ENCODE data around the gene SNRNP35. TPM values are rescaled to one million over a fixed set of nuclear protein-coding genes. Genes with fewer than 3 reads are reported as not detected.
A peak's percentile ranks its signal among the peaks of the same experiment; 100 is the strongest.
"Not testable (repeated sequence)": the region's sequence is repeated elsewhere in the genome, so short reads cannot be mapped to it uniquely, and the experiment has no call there.

SNRNP35 gene
- polyA plus RNA-seq, 3 donors, result 39.1 to 42.7 (median 40.4) TPM

- no peak for DNase-seq (ENCODE audit: low read depth in 3 of 3, low spot score in 2 of 3)
Observed at GRCh38 chr12:123446333-123446713, 11.6 kb upstream of the SNRNP35 start.

GRCh38 chr12:123449249-123449733 lies 8.6 kb upstream of the SNRNP35 start:
- DNase-seq (ENCODE audit: low read depth in 3 of 3, low spot score in 2 of 3), result no peak

DNA sequence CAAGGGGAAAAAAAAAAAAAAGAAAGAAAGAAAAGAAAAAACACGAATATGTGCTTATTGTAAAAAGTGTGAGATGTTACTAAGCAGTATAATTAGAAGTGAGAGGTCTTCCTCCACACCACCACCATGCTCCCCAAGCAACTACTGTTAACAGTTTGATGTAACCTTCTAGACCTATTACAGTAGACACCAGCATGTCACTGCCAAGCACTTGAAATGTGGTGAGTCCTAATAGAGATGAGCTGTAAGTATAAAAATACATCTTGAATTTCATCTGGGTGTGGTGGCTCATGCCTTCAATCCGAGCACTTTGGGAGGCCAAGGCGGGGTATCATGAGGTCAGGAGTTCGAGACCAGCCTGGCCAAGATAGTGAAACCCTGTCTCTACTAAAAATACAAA lies 8.1 kb upstream of the SNRNP35 start:
- DNase-seq (ENCODE audit: low read depth in 3 of 3, low spot score in 2 of 3), result no peak

DNA sequence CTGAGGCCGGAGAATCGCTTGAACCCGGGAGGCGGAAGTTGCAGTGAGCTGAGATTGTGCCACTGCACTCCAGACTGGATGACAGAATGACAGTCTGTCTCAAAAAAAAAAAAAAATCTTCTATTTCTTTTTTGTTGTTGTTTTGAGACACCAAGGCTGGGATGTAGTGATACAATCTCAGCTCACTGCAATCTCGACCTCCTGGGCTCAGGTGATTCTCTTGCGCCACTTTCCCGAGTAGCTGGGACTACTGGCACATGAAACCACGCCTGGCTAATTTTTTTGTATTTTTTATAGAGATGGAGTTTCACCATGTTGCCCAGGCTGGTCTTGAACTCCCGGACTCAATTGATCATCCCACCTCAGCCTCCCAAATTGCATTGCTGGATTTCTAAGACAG lies 7.3 kb upstream of the SNRNP35 start:
- no peak for DNase-seq (ENCODE audit: low read depth in 3 of 3, low spot score in 2 of 3)

DNA sequence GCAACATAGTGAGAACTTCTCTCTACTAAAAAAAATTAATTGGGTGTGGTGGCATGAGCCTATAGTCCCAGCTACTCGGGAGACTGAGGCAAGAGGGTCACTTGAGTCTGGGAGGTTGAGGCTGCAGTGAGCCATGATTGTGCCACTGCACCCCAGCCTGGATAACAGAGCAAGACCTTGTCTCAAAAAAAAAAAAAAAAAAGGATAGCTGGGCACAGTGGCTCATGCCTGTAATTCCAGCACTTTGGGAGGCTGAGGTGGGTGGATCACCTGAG lies 5.7 kb upstream of the SNRNP35 start:
- DNase-seq (ENCODE audit: low read depth in 3 of 3, low spot score in 2 of 3), result not testable (repeated sequence)

DNA sequence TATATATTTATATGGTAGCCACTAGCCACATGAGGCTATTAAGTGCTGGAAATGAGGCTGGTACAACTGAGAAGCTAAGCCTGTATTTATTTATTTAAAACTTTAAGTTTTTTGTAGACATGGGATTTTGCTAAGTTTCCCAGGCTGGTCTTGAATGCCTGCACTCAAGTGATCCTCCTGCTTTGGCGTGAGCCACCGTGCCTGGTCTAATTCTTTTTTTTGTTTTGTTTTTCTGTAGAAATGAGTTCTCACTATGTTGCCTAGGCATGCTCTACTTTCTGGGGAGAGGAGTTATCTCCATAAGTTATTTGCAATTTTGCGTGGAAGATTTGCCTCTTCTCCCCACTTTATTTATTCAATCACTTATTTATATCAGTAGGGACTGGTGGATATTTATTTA lies 4.8 kb upstream of the SNRNP35 start:
- DNase-seq (ENCODE audit: low read depth in 3 of 3, low spot score in 2 of 3), result no peak

DNA sequence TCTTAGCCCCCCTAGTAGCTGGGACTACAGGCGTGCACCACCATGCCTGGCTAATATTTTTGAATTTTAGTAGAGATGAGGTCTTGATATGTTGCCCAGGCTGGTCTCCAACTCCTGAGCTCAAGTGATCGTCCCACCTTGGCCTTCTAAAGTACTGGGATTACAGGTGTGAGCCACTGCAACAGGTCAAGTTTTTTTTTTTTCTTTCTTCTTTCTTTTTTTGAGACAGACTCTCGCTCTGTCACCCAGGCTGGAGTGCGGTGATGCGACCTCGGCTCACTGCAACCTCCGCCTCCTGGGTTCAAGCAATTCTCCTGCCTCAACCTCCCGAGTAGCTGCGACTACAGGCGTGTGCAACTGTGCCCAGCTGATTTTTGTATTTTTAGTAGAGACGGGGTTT lies 5.2 kb downstream of the SNRNP35 start:
- DNase-seq (ENCODE audit: low read depth in 3 of 3, low spot score in 2 of 3), result not testable (repeated sequence)

GRCh38 chr12:123465084-123465483 lies 7.1 kb downstream of the SNRNP35 start:
- DNase-seq (ENCODE audit: low read depth in 3 of 3, low spot score in 2 of 3), result no peak

DNA sequence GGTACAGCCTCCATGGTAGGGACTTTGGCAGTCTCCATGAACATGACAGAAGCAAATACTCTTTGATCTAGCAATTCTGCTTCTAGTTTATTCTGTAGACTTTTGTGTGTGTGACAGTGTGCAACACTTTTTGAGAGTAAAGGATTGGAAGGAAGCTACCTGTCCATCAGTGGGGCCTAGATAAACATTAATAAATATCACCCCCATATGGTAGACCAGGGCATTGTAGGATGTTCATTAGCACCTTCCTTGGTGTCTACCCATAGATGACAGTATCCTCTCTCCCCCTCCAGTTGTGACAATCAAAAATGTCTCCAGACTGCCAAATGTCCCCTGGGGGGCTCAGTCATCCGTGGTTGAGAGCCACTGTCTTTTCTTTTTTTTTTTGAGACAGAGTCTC lies 10.8 kb downstream of the SNRNP35 start:
- DNase-seq (ENCODE audit: low read depth in 3 of 3, low spot score in 2 of 3), result no peak

- no peak for DNase-seq (ENCODE audit: low read depth in 3 of 3, low spot score in 2 of 3)
Observed at GRCh38 chr12:123469978-123470377, 12.0 kb downstream of the SNRNP35 start.

GRCh38 chr12:123471374-123472068 lies 13.6 kb downstream of the SNRNP35 start:
- DNase-seq (ENCODE audit: low read depth in 3 of 3, low spot score in 2 of 3), result no peak

GRCh38 chr12:123472438-123472849 lies 14.5 kb downstream of the SNRNP35 start:
- no peak for DNase-seq (ENCODE audit: low read depth in 3 of 3, low spot score in 2 of 3)

GRCh38 chr12:123474485-123475245 lies 16.7 kb downstream of the SNRNP35 start:
- DNase-seq (ENCODE audit: low read depth in 3 of 3, low spot score in 2 of 3), result no peak

GRCh38 chr12:123475246-123475703 lies 17.3 kb downstream of the SNRNP35 start:
- DNase-seq (ENCODE audit: low read depth in 3 of 3, low spot score in 2 of 3), result peak in 1 of 3 donors; percentile 56

DNA sequence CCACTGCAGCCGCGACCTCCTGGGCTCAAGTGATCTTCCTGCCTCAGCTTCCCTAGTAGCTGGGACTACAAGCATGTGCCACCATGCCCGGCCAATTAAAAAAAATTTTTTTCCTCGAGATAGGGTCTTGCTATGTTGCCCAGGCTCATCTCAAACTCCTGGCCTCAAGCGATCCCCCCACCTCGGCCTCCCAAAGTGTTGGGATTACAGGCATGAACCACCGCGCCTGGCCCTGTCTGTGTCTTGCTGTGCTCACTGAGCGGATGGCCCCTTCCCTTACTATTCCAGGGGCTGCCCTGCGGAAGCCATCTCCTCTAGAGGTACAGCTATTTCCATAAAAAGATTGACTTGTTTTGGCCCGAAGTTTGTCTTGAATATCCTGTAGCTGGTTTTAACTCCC lies 20.1 kb downstream of the SNRNP35 start:
- DNase-seq (ENCODE audit: low read depth in 3 of 3, low spot score in 2 of 3), result no peak

- DNase-seq (ENCODE audit: low read depth in 3 of 3, low spot score in 2 of 3), result no peak
Observed at GRCh38 chr12:123478762-123479161, 20.8 kb downstream of the SNRNP35 start.

DNA sequence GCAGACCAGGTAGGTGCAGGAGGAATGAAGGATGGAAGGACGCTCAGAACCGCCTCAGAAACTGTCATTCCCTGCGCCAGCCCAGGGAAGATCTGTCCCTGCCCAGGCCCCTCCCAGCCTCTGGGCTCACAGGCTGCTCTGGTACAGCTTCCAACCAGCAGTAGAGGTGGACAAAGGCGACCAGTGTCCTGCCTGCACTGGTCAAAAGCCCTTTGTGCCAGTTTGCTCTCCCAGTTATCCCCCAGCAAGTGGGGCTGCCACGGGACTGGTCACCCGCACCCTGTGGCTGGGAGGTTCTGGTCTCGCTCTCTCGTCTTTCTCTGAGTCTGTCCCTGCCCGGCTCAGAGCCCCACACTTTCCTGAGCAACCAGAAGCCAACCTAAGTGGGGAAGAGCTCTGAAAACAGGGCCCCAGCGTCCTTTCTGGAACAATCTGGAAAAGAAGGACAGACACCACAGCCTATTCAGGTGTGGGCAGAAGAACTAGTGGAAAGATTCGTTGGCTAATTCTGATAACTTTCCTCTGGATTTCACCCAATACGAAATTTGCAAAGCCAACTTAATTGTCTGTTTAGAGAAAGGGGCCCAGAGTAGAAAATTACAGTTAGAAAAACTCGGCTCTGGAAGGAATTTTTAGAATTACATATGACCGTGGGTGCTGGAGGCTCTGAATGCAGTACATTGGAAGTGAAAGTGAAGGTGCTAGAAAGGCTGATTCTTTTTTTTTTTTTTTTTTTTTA lies 21.7 kb downstream of the SNRNP35 start:
- DNase-seq (ENCODE audit: low read depth in 3 of 3, low spot score in 2 of 3), result no peak

DNA sequence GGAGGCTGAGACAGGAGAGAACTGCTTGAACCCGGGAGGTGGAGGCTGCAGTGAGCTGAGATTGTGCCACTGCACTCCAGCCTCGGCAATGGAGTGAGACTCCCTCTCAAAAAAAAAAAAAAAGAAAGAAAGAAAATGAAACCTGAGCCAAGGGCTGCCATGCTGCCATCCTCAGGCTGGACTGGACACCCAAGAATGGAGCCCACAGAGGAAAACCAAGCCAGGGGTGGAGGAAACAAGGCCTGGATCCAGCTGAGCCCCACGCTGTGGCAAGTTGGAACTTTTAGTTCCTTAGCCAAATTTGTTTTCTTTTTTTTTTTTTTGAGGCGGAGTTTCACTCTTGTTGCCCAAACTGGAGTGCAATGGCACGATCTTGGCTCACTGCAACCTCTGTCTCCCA lies 23.3 kb downstream of the SNRNP35 start:
- DNase-seq (ENCODE audit: low read depth in 3 of 3, low spot score in 2 of 3), result not testable (repeated sequence)

DNA sequence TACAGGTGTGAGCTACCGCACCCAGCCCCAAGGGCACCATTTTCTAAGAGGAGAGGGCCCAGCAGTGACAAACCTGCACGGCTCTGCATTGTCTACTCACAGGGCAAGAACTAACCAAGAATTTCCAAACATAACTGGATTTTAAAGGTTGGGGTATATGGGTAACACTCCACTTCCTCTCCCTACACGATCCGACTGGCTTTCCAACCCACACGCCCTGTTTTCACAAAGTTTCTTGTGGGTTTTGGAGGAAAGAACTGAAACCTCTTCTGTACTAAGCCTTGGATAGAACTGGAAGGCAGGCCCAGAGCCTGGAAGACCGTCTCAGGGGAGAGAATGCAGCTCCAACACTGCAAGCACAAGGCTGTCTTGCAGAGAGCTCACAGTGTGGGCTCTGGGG lies 24.9 kb downstream of the SNRNP35 start:
- no peak for DNase-seq (ENCODE audit: low read depth in 3 of 3, low spot score in 2 of 3)

DNA sequence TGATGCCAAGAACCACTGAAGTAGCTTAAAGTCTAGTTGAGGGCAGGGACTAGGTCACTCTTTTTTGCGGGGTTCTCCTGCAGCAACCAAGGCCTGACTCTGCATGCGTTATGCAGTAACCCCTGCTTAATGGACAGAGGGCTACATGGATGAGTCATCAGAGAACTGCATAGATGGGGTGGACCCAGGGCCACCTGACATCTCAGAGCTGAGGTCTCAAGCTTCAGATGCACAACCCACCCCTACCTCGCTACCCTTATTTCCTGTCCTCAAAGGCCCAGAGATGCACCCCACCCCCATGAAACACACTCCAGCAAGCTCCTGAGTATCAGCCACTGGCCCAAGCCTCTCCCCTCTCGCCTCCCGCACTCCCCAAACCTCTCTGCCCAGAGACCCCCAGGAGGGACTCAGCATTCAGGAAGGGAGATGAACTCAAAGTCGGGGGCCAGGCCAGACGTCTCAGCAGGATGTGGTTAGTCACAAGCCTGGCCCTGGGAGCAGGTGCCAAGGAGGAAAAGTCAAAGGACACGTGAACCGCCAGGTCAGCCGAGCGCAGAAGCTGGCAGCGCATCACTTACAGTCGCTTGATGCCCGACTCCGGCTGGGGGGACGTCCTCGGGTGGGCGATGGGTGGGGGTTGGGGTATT lies 25.8 kb downstream of the SNRNP35 start:
- DNase-seq (ENCODE audit: low read depth in 3 of 3, low spot score in 2 of 3), result no peak

GRCh38 chr12:123485756-123486155 lies 27.8 kb downstream of the SNRNP35 start:
- DNase-seq (ENCODE audit: low read depth in 3 of 3, low spot score in 2 of 3), result no peak
